Hypothalamus (tissue), 51 donors: Measurements from ENCODE around the gene ZNF608.

Source experiments
- DNase-seq, 51 donors: peaks; one replicate each; lab custom pipeline; 2025; lab: John Stamatoyannopoulos, UW

Gene ZNF608, protein sequence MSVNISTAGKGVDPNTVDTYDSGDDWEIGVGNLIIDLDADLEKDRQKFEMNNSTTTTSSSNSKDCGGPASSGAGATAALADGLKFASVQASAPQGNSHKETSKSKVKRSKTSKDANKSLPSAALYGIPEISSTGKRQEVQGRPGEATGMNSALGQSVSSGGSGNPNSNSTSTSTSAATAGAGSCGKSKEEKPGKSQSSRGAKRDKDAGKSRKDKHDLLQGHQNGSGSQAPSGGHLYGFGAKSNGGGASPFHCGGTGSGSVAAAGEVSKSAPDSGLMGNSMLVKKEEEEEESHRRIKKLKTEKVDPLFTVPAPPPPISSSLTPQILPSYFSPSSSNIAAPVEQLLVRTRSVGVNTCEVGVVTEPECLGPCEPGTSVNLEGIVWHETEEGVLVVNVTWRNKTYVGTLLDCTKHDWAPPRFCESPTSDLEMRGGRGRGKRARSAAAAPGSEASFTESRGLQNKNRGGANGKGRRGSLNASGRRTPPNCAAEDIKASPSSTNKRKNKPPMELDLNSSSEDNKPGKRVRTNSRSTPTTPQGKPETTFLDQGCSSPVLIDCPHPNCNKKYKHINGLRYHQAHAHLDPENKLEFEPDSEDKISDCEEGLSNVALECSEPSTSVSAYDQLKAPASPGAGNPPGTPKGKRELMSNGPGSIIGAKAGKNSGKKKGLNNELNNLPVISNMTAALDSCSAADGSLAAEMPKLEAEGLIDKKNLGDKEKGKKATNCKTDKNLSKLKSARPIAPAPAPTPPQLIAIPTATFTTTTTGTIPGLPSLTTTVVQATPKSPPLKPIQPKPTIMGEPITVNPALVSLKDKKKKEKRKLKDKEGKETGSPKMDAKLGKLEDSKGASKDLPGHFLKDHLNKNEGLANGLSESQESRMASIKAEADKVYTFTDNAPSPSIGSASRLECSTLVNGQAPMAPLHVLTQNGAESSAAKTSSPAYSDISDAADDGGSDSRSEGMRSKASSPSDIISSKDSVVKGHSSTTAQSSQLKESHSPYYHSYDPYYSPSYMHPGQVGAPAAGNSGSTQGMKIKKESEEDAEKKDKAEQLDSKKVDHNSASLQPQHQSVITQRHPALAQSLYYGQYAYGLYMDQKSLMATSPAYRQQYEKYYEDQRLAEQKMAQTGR (N-terminal part only)

DNA sequence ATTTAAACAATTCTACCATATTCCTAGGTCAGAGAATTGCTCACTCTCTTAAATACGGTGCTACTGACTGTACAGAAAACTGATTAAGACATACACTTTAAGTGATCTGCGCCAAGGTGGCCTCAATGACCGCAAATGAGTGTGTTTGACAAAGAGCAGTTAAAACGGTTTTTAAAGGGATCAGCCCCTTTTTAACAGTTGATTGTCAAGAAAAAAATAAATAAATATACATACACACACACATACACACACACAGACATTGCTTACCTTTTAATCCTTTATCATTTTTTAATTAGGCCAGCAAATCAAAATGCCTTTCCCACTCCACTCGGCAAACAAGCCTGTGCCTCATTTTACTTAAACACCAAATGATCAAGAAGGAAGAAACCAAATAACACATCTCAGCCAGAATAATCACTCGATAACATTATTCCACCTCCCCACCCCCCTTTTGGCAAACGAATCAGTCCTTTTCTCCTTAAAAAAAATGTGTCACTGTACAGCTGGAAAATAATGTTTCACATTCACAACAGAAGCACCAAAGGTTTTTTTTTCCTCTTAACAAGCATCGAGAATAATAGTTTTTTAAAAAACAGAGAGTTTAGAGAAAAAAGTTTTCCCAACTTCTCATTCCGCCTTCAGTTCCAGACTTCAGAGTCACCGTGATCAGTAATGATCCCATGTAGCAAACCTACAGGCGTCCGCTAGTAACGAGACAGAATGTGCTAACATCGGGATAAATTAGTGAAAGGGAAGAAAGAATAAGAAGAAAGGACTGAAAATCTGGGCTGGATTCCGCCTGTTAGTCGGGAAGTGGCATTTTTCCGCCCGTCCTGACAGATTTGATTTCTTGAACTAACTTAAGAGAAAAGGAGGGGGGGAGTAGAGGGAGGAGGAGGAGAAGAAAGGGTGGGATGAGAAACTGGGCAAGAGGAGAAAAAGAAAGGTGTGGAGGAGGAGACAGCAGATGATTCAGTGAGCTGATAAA is at the start of gene ZNF608:
ZNF608 (minus strand) TSS at position 712 of the 988 bp plus-strand sequence. CDS start 1,650 bp downstream, outside the sequence.
- DNase-seq: peak in 20 of 51 donors; percentile 10 to 85 (median 28)

DNA sequence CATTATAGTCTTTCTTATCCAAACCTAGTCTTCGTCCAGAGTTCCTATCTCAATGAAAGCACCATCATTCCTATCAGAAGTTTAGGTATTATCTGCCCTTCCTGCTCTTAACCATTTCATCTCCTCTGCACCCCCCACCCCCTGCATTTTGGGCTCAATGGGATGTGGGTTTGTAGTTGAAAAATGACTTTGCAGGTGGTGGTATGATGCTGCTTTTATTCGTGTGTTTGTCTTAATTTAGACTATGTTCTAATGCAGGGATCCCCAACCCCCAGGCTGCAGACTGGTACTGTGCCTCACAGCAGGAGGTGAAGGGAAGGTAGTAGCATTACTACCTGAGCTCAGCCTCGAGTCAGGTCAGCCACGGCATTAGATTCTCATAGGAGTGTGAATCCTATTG is 49.4 kb upstream of the ZNF608 start:
- DNase-seq: no peak

GRCh38 chr5:124790895-124791732 is 44.7 kb upstream of the ZNF608 start:
- DNase-seq: no peak

- DNase-seq: no peak
These were observed 44.0 kb upstream of the ZNF608 start for GRCh38 chr5:124790301-124790894.

GRCh38 chr5:124789104-124789605 is 42.7 kb upstream of the ZNF608 start:
- no peak for DNase-seq

DNA sequence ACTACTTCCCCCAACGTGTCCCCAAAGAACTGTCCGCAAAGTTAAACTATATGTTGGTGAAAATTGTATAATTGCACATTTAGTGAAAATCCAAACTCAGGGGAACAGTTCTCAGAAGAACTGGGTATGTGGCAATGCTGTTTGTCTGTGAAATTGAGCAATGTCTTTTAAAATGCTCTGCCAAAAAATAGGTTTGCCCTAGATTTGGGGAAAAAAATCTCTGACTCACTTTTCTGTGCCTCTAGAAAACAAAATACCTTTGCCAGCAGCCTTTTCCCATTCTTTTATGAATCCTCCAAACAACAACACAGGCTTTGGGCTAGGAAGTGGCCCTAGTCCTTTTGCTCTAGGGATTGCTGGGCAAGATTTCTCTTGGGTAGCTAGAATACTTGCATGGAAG is 37.4 kb upstream of the ZNF608 start:
- peak in 5 of 51 donors; percentile 2 to 11 (median 6) for DNase-seq

DNA sequence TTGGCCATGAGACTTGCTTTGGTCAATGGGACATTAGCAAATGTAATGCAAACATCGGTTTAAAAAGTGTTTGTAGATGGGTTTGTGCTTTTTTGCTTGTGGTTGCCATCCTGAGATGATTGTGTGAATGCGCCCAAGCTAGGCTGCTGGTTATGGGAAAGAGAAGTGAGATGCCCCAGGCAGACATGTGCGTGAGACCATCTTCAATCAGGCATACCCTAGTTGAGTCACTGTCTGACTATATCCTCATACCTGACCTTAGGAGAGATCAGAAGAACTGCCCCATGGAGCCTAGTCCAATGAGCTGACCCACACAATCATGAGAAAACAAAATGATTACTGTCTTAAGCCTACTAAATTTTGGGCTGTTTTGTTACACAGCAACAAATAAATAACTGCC is 36.8 kb upstream of the ZNF608 start:
- DNase-seq: no peak

DNA sequence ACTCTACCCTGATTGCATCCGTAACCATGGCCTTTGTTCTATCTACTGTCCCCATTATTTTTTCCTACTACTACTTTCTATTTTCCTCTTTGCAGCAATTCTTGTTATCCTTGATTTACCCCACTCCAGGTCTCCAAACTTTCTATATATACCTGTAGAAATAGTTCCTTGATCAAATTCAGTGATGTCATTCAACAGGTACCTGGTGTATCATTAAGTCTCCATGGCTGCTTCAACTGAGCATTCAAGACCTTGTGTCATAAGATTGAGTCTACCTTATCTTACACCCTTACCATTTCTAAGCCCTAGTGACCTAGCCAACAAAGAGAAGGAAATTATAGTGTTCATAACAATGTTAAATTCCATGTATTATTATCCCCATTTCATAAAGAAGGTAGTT is 35.8 kb upstream of the ZNF608 start:
- no peak for DNase-seq

- no peak for DNase-seq
These were observed 33.6 kb upstream of the ZNF608 start for GRCh38 chr5:124780011-124780410.

- DNase-seq: peak in 6 of 51 donors; percentile 3 to 60 (median 17)
These were observed 27.2 kb upstream of the ZNF608 start for GRCh38 chr5:124773315-124774311.

DNA sequence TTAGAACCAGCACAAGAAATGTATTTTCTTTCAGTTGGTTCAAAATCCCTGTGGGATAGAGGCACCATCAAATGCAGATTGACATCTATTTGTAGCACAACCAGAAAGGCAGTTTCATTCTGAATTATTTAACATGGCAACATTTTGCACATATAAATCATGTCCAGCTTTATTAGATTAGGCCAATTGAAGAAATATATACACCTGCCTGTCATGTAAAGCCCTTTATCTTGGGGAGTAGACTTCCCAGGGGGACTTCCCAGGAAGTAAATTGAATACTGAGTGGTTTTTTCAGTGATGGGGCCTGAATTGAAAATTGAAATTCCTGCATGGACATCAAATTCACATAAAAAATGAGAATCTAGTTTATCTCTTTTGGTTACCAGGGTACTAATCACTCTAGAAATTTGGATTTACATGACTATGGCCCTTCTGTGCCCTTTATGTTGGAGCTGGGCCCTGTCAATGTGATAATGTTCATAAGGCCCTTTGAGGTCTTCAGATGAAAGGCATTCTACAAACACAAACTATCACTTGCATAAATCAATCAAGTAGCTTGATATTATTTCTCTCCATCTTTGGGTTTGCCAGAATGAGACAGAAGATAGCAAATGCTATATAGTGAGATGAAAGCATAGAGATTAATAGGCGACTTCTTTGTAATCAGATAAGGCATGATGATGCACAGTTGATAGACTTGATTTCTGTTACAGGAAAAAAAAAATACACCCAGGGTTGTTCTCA is 26.2 kb upstream of the ZNF608 start:
- no peak for DNase-seq

GRCh38 chr5:124771761-124772160 is 25.3 kb upstream of the ZNF608 start:
- DNase-seq: no peak

- DNase-seq: no peak
These were observed 18.7 kb upstream of the ZNF608 start for GRCh38 chr5:124764992-124765611.

DNA sequence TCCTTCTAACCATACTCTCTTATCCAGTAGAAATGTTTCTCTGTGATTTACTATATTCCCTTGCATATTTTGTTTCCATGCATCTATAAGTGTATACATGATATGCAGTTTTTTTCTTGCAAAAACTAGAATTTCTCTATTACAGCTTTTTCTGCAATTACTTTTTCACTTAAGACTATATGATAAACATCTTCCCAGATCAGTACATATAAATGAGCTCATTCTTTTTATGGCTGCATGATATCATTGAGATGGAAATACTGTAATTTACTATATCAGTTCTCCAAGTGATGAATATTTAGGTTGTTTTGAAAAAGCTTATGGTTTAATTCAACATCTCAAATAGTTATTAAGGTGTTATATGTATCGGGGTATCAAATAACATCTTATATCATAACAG is 18.1 kb upstream of the ZNF608 start:
- DNase-seq: no peak

GRCh38 chr5:124761010-124761409 is 14.6 kb upstream of the ZNF608 start:
- peak in 11 of 51 donors; percentile 2 to 53 (median 25) for DNase-seq

GRCh38 chr5:124760608-124761007 is 14.2 kb upstream of the ZNF608 start:
- no peak for DNase-seq
